Measurements from ENCODE around the gene LIMK2.
A peak's percentile ranks its signal among the peaks of the same experiment; 100 is the strongest.
"Not testable (repeated sequence)": the region's sequence is repeated elsewhere in the genome, so short reads cannot be mapped to it uniquely, and the experiment has no call there.

Gene LIMK2

DNA sequence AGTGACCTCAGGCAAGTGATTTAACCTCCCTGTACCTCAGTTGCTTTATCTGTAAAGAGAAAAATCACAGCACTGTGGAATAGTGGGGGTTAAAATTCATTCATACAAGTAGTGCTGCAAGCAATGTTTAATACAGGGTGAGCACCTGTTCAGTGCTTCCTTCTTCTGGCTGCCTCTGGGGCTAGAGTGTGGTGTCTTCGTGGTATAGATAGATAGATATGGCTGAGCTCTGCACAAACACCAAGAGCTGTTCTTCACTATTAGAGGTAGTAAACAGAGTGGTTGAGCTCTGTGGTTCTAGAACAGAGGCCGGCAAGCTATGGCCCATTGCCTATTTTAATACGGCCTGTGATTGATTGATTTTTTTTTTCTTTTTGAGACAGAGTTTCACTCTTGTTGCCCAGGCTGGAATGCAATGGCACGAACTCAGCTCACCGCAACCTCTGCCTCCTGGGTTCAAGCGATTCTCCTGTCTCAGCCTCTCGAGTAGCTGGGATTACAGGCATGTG, 32.9 kb downstream of the LIMK2 start:
- no peak for DNase-seq

GRCh38 chr22:31245998-31246397, 33.9 kb downstream of the LIMK2 start:
- not testable (repeated sequence) for DNase-seq

- no peak for DNase-seq
These were observed 34.6 kb downstream of the LIMK2 start for GRCh38 chr22:31246687-31247086.

DNA sequence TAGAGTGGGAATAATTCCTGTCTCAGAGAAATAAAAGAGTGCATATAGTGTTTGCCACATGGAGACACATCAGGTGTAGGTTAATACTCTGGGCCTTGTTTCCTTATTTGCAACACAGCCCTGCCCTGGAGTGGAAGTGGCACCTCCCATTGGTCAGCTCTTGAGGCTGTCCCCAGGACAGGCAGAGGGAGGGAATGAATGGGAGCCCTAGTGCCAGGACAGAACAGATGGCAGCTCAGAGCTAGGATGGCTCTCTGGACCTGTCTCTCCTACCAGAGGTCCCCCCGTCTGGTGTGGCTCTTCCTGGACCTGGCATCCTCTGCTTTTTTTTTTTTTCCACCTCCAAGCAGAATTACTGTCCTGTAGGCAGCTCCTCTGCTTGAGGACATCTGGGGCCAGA, 35.6 kb downstream of the LIMK2 start:
- DNase-seq, result no peak

DNA sequence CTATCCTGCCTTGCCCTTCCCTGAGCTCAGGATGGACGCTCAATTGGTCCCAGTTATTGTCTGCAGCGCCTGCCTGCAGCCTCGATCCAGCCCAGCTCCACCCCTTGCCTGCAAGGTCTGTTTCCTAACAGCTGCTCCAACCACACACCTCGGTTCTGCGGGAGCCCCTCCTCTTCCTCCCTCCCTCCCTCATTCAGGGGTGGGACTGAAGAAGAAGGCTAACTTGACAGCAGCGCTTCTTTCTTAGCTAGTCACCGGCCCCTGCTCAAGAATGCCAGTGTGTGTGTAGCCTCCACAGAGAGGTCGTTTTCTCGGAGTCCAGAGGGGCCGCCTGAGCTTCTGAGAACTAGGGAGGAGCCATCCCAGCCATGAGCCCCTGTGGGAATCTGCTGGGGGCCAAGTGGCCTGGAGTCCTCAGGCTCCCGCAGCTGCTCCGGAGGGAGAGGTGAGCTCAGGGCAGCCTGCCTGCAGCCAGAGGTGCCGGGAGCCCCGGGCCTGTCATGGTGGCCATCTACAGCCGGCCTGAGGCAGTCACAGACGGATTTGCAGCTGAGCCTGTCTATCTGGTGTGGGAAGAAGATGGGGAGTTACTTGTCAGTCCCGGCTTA, 36.1 kb downstream of the LIMK2 start:
- DNase-seq, result peak; percentile 32

DNA sequence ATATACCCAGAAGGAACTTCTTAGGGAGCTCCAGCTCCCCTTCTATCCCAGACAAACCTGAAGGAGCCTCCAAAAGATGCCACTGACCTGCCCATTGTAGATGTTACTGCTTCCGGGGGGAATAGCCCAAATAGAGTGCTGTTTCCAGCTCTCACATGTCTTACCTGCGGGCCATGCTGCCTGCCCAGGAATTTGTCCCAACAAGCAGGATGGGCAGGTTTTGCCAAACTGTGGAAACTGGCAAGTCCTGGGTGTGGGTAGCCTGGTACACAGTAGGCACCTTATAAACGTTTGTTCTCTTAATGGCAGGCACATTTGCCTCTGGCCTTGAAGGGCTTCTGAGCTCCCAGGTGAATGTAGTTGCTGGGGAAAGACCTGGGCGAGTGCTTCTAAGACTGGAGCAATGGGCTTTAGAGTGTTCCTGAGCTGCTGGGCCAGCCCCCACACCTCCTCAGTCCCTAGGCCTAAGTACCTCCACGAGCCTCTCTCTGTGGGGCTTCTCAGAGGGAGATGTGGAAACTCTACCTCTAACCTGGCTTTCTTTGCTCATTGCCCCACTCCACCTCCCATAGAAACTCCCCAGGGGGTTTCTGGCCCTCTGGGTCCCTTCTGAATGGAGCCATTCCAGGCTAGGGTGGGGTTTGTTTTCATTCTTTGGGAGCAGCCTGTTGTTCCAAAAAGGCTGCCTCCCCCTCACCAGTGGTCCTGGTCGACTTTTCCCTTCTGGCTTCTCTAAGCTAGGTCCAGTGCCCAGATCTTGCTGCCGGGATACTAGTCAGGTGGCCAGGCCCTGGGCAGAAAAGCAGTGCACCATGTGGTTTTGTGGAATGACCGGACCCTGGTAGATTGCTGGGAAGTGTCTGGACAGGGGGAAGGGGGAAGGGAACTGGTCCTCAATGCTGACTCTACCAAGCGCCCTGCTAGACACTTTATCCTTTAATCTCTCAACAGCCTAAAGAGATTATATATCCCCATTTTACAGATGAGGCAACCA, 37.2 kb downstream of the LIMK2 start:
- no peak for DNase-seq

DNA sequence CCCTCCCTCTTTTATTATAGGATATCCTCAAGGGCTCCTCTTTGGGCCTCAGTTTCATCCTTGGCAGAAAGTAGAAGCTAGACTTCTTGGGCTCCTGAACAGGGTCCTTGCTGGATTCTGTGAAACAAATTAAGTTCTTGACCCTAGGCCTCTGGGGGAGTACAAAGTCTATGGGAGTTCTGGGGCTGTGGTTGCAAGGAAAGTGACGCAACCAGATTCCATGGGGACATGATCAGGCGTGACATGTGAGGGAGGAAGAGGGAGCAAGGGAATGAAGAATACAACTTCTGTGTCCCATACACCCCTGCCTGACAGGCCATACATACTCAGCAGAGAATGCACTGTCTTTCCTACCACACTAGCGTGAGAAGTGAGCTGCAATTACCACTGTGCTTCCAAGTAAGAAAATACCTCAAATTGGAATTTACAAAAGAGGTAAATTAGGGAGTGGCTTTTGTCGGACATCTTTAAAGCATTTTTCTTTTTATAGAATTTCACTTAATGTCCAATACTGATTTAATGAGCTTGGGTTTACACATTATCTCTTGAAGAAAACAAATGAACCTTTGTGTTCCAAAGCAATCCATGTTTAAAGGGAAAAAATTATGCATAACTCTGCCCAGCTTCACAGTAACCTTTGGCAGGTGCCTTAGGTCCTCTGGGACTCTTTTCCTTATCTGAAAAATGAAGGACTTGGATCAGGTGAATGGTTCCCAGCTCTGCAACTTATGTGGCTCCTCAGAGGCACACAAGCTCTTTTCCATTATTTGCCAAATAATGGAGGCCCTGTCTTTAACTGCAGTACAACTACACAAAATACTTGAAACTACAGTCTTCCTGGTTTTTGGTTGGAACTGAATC, 38.9 kb downstream of the LIMK2 start:
- DNase-seq, result no peak

- peak; percentile 66 for DNase-seq
These were observed 41.9 kb downstream of the LIMK2 start for GRCh38 chr22:31253949-31254348.

GRCh38 chr22:31259798-31260473, 47.8 kb downstream of the LIMK2 start:
- no peak for DNase-seq

GRCh38 chr22:31260474-31260856, 48.4 kb downstream of the LIMK2 start:
- DNase-seq, result no peak

DNA sequence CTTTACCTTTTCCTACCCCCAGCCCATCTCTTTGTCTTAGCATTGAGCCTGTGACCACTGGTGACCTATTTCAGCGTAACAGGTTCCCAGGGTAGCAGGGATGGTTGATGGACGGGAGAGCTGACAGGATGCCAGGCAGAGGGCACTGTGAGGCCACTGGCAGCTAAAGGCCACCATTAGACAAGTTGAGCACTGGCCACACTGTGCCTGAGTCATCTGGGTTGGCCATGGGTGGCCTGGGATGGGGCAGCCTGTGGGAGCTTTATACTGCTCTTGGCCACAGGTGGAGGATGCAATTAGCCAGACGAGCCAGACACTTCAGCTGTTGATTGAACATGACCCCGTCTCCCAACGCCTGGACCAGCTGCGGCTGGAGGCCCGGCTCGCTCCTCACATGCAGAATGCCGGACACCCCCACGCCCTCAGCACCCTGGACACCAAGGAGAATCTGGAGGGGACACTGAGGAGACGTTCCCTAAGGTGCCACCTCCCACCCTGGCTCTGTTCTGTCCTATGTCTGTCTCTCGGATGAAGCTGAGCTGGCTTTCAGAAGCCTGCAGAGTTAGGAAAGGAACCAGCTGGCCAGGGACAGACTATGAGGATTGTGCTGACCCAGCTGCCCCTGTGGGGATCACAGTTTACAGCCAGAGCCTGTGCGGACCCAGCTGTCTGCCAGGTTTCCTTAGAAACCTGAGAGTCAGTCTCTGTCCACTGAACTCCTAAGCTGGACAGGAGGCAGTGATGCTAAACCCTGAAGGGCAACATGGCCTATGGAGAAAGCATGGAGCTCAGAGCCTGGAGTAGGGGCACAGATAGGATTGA, 50.4 kb downstream of the LIMK2 start:
- DNase-seq, result no peak

DNA sequence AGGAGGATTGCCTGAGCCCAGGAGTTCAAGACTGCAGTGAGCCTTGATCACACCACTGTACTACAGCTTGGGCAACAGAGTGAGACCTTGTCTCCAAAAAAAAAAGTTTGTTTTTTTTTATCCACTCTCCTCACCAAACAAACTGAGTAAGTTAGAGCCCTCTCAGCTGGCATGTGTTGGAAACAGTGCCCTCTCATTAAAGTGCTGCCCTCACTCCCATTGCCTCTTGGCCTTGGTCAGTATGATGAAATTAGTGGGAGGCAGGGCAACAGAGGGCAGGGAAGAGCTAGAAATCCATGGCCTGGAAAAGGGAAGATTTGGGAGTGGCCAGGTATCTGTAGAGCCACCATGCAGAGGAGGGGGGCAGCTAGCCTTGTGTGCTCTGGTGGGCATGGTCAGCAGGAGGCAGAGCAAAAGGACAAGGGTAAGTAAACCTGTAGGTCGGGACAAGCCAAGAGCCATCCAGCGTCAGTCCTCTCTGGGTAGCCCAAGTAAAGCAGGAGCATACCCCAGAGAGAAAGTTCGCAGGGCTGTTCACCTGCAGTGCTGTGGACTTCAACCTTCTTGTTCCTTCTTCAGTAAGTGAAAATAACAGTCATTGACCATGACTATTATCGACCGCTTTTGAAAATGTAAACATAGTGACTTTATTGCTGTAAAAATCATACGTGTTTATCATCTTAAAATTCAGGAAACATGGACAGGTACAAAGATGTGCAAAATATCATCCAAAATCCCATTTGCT, 52.0 kb downstream of the LIMK2 start:
- no peak for DNase-seq

DNA sequence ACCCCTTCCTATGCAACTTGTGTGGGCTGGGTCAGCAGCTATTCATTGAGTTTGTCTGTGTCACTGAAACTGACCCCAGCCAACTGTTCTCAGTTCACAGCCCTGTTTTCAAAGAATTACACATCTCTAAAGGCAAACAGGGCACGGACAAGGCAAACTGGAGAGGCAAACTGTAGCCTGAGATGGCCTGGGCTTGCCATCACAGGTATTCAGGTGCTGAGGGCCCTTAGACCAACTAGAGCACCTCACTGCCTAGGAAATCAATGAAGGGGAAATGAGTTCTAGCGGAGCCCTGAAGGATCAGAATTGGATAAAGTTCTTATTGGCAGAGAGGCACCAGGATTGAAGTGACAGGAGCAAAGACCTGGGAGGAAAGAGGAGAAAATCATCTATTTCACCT, 56.2 kb downstream of the LIMK2 start:
- DNase-seq, result no peak

DNA sequence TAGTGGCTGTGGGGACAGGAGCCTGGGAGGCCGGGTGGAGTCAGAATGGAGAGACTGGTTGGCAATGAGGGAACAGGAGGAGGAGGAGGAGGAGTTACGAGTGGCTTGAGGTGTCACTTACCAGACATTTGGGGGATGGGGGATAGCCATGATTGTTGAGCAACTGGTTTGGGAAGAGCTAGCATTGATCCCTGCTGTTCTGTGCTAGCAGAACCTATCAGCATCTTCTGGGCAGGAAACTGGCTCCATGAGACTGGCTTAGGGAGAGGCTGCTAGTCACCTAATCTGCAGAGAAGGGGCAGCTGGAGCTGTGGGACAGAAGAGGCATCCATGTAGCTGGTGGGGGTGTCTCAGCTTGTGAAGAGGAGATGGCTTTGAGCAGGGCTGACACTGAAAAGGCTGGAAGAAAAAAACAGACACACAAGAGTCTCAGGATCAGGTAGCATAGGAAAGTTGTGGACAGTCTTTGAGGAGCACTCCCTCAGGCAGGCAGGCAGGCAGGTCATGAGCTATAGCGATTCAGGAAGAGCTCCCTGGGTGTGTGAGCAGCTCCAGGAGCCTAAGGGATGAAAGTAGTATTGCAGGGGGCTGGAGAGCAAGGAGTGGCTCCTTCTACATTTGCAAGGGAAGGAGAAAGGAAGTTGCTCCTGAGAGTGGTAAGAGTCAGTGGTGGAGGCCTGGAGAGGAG, 57.9 kb downstream of the LIMK2 start:
- DNase-seq, result no peak

GRCh38 chr22:31271026-31271425, 58.9 kb downstream of the LIMK2 start:
- no peak for DNase-seq

GRCh38 chr22:31271485-31271884, 59.4 kb downstream of the LIMK2 start:
- no peak for DNase-seq

- peak; percentile 60 for DNase-seq
These were observed 60.7 kb downstream of the LIMK2 start for GRCh38 chr22:31272522-31273446.

GRCh38 chr22:31274017-31274416, 61.9 kb downstream of the LIMK2 start:
- no peak for DNase-seq

- no peak for DNase-seq
These were observed 62.9 kb downstream of the LIMK2 start for GRCh38 chr22:31275018-31275417.
